GM18517 (cell line): ENCODE measurements around the gene UNG.
"Not testable (repeated sequence)": the region's sequence is repeated elsewhere in the genome, so short reads cannot be mapped to it uniquely, and the experiment has no call there.

ENCODE experiments used
- ATAC-seq: cut with Tn5 transposase; IDR thresholded peaks from one replicate; pipeline ENCODE4 v1.9.1; 2021; ENCODE audit warnings: mild to moderate bottlenecking, moderate library complexity; ENCODE audit not compliant: unreplicated experiment

UNG gene

DNA sequence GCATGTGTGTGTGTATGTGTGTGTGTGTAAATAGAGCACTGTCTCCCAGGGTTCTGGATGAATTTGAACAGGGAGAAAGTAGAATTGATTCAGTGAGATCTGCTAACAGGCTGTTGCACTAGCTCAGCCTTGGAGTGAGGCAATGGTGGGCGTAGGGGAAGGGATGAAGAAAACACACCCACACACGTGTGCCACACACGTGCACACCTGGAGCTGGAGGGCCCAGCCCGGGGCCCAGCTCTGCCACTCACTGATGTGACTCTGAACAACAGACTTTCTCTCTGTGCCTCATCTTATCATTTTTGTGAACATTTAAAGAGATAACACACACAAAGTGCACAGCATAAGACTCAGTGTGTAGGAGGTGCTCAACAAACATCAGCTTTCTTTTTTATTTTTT lies 23.2 kb downstream of the UNG start:
- no peak for ATAC-seq

DNA sequence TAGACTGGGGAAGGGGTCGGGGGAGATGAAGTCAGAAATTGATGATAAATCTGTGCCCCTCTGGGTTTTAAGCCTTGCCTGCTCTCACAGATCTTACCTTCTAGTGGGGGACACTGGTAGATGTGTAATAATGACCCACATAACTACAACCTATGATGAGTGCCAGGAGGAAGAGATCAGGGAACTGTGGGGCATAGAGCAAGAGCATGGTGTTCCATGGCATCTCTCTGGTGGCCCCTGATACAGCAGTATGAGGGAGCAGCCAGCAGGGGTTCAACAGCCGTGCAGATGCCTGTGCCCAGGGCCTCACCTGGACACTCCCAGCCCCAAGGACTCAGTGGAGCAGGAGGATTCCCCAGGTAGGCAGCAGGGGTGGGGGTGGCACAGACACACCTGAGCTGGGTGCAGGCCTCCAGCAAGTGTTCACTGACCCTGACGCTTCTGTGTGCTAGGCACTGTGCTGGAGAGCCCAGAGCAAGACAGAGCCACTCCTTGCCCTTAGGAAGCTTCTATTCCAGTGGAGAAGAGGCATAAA lies 24.0 kb downstream of the UNG start:
- no peak for ATAC-seq

DNA sequence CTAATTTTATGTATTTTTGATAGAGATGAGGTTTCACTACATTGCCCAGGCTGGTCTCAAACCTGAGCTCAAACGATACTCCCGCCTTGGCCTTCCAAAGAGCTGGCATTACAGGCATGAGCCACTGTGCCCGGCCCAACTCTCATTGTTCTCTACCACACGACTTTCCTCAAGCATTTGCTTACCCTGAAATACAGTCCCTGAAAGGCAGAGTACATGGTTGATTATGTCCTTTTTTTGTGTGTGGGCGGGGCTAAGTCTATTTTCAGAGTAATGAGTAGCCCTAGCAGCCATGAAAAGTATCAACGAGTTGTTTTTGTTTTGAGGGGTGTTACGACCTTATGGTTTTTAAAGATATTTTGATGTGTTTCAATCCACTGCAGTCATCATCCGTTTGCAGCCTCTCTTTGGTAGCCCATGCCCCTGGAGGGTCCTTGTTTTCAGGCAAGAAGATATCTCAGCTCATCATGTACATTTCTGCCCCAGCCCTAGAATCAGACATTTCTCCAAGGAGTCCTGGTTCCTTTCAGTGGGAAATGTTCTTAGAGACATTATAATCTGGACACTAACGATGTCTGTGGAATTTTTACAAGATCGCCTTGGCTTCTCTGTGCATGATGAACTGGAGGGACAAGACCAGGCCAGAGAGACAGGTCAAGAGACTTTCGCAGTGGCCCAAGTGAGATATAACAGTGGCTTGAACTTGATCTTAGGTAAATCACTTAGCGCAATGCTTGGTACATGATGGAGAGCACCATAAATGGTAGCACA lies 27.7 kb downstream of the UNG start:
- no peak for ATAC-seq

DNA sequence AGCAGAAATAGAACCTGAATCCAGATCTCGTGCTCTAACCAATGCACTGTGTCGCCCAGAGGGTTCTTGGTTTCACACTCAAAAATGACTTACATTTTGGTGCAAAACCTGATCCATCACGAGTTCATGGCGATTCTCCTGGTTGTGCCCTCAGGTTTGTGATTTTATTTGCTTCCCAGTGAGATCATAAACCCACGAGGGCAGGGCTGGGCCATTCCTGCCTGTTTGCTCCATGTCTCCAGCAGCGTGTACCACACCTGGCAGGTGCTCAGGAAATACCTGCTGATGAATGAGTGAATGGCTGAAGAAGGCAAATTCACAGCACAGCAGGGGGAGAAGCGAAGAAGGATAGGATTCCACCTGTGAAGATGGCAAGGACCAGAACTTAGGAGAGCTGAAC lies 28.4 kb downstream of the UNG start:
- no peak for ATAC-seq

DNA sequence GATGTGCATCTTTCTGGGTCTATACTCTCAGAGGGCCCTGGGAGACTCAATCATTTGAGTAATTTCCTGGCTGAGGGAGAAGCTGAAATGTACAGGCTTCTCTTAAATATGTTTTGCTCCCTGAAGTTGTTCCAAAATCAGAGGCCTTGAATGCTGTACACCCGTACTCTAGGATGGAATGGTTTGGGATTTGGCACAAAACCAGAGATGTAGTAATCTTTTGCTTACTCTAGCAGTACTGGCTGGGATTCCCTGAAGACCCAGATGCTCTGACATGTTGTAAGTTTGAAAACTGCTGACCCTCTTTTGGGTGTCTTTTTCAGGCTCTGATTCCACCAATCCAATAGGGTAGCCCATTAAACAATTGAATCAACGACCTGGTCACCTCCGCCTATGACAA lies 29.4 kb downstream of the UNG start:
- no peak for ATAC-seq

DNA sequence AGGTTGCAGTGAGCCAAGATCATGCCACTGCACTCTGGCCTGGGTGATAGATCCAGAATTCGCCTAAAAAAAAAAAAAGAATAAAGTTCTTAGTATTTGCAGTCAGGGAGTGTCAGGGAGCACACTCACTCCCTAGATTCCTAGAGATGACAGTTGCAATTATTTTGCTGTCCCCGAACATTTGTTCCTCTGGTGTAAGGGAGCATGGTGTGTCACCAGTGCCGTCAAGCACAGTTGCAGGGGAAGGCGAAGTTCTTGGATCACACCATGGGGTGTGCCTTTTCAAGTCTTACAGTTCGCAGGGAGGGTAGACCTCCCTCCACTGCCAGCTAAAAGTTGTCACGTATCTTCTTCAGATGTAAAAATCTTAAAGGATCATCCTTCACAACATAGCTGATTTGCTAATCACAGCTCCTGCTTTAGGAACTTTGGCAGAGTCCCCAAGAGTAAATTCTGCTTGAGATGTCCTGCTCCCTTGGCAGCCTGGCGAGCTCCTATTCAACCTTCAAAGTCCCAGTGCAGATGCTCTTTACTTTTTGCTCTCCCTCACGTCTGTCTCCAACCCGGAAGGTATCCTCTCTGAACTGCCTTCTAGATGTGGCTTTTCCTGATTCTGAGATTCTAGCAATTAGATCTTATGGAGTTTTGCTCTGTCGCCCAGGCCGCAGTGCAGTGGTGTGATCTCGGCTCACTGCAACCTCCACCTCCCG lies 30.3 kb downstream of the UNG start:
- ATAC-seq: no peak

DNA sequence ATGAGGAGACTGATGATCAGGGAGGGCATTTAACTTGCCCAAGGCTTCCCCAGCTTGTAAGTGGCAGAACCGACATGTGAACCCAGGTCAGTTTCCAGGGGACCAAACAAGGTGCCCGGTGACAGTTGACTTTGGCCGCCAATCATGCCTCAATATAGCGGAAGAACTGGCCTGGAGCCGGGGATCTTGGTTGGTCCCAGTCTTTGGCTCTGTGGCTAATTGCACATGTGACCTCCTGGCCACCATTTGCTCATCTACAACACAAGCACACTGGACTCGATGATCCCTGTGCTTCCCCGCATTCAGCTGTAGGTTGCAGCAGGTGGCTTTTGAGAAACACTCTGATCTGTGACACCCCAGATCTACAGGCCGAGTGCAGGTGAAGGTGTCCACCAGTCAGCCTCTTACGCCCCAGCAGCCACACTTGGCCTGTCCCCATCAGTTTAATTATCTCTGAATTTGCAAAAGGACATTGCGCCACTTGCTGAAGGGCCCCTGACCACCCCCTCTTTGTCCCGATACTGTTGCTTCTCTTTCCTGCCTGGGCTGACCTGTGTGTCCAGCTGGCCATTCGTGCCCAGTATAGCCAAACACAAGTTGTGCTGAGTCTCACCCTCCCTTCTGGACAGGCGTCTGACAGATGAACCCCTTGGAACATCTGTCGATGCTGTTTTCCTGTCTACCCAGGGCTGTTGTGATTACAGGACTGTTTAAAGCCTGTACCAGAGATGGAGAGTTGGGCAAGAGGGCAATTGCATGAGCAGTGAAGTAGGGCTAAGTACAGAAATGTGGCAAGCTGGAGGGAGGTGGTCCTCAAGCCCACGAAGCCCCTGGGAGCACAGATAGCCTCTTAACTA lies 33.1 kb downstream of the UNG start:
- no peak for ATAC-seq

DNA sequence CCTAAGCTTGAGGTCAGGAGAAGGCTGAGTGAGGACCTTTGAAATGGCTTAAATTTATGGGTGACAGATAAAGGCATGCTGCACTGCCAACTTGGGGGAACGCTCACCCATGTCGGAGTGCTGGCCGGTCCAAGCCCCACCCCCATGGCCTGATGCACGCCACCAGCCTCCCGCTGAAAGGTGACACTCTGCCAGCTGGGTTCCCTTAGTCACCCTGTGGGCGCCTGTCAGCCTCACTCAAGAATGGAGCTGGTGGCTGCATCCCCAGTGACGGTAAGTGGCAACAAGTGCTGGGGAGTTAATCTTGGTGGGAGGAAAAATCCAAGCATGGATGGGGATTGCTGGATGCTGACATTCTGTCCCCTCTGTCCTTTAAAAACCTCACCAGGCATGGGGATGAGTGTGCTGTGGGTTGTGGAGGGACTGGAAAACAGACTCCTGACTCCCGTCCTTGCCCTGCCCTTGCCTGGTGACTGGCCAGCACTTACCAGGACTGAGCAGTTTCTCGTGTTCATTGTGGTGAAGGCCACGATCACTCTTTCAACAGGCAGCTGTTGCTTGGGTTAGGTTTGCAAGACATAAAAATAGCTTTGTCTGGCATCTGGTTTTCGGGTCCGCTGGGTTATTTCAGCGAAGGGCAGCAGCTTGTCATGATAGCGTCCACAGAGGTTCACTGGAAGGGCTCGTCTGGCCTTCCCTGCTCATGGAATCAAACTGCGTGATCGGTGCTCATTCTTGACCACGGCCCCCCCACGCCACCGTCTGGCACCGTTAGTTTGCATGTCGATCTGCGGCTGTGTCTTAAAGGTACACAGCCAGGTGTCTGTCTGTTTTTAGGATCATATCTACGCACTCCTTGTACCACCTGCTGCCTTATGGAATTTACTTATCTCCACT lies 34.0 kb downstream of the UNG start:
- ATAC-seq: no peak

DNA sequence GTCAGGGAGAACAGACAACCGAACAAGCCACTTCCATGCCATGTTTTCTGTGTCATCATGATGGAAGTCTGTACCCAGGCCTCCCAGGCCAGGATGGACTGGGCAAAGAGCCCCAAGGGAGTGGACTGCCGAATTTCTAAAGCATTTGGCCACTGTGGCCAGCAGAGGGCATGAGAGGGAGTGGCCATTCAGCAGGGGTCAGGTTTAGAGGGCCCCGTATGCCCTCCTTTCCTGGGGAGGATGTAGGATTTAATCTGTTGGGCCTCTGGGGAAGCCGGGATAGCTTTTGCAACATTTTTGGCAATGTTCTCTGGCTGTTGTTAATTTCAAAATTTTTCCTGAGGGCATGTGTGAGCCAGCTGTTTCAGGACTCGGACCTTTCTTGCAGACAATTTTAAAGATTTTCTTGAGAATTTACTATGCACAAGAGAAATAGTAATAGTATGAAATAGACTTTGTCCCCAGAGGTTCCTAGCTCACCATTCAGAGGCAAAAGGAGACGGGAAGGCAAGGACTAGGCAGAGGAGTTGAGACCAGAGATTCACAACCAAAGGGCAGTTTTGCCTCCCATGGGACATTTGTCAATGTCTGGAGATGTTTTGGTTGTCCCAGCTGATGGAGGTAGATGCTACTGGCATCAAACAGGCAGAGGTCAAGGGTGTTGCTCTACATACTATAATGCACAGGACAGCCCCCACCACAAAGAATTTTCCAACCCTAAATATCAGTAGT lies 37.0 kb downstream of the UNG start:
- ATAC-seq: no peak

DNA sequence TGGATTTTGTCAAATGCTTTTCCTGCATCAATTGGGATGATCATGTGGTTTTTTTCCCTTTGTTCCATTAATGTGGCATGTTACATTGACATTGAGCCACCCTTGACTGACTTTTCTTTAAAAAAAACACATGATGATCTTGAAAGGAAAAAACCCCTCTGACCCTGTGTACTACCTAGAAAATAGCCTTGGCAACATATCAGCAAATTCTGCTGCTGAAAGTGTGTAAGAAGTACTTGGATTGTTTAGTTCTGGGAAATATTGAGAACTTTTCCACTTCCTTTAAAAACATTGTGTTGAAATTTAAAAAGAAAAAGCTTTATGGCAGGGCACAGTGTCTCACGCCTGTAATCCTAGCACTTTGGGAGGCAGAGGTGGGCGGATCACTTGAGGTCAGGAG lies 39.7 kb downstream of the UNG start:
- no peak for ATAC-seq

DNA sequence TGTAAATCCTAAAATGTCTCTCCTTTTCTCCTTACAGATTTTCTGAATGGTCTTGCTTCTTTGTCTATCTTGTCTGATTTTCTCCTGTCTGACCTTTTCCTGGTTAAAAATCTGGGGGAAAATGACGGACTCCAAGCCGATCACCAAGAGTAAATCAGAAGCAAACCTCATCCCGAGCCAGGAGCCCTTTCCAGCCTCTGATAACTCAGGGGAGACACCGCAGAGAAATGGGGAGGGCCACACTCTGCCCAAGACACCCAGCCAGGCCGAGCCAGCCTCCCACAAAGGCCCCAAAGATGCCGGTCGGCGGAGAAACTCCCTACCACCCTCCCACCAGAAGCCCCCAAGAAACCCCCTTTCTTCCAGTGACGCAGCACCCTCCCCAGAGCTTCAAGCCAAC lies 42.0 kb downstream of the UNG start:
- no peak for ATAC-seq

DNA sequence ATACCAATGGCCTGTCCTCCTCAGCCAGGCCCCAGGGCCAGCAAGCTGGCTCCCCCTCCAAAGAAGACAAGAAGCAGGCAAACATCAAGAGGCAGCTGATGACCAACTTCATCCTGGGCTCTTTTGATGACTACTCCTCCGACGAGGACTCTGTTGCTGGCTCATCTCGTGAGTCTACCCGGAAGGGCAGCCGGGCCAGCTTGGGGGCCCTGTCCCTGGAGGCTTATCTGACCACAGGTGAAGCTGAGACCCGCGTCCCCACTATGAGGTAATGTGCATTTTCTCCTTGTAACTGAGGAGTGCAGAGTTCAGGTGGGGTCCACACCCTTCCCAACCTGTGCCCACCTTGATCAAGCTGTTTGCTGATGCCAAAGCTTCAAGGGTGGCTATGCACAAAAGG lies 42.4 kb downstream of the UNG start:
- ATAC-seq: no peak

DNA sequence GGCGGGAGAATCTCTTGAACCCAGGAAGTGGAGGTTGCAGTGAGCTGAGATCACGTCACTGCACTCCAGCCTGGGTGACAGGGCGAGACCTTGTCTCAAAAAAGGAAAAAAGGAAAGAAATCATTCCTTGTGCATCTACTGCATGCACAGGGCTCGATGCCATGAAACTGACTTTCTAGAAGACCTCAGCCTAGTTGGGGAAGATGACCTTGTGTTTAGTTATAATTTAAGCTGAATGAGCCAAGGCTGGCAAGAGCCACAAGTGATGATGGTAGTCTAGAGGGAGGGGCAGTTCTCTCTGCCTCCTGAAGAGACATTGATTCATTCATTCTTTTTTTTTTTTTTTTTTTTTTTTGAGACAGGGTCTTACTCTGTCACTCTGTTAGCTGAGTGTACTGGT lies 43.2 kb downstream of the UNG start:
- no peak for ATAC-seq

DNA sequence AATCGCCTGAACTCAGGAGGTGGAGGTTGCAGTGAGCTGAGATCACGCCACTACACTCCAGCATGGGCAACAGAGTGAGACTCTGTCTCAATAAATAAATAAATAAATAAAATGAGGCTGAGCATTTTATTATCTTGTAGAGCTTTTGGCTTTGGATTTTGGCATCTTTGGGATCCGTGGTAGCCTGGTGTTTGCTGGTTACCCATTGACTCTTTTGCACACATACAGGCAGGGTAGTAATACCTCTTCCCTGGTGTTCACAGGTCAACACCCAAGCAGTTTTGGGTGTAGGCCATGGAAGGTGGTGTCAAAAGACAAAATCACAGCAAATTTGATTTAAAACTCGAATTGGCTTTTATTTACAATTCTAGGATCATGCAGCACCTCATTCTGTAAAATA lies 46.8 kb downstream of the UNG start:
- no peak for ATAC-seq

DNA sequence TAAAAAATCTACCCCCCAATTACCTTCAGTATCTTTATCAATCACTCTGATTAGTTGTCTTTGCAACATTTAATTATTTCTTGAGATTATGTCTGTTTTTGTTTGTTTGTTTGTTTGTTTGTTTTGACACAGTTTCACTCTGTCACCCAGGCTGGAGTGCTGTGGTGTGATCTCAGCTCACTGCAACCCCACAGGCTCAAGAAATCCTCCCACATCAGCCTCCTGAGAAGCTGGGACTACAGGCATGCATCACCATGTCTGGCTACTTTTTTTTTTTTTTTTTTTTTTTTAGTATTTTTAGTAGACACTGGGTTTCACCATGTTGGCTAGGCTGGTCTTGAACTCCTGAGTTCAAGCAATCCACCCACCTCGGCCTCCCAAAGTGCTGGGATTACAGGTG lies 49.7 kb downstream of the UNG start:
- ATAC-seq: not testable (repeated sequence)

DNA sequence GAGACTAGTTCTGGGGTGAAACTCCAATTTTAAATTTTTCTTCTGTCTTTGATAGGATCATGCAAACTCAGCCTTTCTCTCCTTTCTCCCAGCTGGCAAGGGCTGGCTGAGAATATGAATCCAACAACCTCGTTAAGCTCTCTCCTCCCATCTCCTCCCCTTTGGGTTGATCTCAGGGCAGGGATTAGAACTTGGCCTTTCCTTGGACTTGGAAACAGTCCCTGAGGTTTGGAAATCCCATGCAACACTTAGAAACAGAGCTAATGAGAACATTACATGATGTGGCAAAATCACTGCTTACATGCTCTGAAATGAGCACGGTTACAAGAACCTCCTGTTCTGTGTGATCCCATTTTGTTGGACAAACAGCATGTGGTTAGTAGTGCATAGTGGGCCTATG lies 50.6 kb downstream of the UNG start:
- ATAC-seq: no peak

DNA sequence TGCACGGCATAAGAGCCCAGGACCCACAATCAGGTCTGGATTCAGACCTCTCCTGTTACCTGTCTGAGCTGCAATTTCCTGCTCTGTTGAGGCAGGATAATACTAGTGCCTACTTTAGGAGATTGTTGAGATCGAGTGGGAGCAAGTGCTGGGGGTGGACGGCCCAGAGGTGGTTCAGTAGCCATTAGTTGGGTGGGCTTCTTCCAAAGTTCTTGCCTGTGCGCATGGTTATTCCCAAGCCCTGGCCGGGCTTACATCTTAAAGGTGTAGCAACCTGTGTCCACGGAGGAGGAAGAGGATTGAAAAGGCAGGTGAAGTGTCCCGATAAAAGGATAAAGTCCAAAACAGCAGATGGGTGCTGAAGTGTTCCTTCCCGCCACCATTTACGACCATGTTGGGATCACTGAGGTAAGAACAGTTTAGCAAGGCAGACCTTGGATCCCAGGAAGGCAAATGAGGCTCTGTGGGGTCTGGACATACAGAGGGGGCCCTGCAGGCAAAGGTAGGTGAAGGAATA lies 52.8 kb downstream of the UNG start:
- ATAC-seq: no peak

DNA sequence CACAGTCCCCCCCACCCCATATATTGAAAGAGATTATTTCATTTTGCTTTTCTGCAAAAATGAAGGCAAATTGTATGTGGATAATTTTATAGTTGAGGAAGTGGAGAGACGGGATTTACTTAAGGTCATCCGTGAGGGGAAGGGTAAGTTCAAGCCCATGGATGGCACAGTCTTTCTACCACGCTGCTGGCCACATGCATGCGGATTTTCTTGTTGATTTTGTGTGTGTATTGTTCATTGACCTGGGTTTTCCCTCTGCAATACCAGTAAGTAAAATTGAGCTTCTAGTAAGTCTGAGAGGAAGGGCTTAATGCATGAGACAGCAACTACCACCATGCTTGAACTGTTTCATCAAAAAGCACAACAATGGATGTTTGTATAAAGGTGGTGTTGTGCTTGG lies 54.1 kb downstream of the UNG start:
- no peak for ATAC-seq

DNA sequence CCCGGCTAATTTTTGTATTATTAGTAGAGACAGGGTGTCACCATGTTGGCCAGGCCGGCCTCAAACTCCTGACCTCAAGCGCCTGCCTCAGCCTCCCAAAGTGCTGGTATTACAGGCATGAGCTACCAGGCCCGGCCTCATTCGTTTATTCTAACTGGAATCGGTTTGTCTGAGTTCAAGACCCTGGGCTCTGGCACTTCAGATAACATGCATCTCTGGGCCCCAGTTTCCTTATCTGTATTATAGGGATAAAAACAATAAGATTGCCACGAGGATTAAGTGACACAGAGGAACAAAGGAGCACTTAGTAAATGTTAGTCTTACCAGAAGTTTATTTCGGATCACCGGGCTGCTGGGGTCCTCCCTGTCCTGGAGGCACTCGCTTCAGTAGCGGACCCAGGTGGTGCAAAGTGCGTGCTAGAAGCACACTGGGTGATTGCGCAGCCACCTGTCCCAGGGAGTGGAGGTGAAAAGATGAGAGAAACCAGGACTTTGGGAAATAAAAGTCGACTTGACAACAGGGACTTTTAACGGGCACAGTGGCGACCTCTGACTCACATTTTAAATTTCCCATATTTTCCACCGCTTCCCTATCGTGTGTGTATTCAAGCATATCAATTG lies 56.5 kb downstream of the UNG start:
- ATAC-seq: no peak
